HG03354 (cell line): ENCODE measurements around the gene TPK1.
"Not testable (repeated sequence)": the region's sequence is repeated elsewhere in the genome, so short reads cannot be mapped to it uniquely, and the experiment has no call there.

Source experiments
- ATAC-seq: cut with Tn5 transposase; IDR thresholded peaks from one replicate; pipeline ENCODE4 v1.9.1; 2021; ENCODE audit warnings: mild to moderate bottlenecking; ENCODE audit not compliant: unreplicated experiment, poor library complexity, severe bottlenecking

TPK1 gene

DNA sequence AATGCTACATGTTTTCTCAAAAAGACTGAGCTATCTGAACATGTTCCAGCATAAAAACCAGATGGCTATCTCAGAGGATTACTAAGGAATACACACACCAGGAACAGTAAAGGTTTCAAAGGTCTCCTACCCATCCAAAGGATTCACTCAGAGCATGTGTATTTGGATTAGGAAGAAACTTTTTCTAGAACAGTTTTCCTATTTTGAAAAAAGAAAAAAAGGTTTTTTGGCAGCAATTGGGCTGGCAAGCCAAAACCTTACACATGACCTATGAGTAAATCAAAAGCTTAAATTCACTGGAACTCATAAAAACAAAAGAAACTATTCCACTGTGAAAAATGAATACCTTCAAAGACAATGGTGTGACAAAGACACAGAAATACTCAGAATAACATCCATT is 9.6 kb downstream of the TPK1 start:
- no peak for ATAC-seq

DNA sequence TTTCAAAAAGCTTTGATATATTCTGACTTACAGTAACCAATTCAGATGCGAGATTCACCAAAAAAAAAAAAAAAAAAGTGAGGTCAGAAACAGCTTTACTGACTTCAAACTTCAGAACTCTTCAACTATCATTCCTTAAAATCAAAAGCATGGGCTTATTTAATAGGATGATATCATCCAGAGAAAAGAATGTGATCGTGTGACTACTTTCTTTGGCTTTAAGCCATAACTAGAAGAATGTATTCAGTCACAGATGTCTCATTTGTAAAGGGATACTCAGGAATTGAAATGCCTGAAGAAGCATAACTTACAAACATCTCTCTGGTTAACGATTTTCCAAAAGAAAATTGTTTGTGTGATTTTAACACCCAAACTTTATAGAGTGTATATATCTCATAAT is 11.5 kb downstream of the TPK1 start:
- ATAC-seq: no peak

DNA sequence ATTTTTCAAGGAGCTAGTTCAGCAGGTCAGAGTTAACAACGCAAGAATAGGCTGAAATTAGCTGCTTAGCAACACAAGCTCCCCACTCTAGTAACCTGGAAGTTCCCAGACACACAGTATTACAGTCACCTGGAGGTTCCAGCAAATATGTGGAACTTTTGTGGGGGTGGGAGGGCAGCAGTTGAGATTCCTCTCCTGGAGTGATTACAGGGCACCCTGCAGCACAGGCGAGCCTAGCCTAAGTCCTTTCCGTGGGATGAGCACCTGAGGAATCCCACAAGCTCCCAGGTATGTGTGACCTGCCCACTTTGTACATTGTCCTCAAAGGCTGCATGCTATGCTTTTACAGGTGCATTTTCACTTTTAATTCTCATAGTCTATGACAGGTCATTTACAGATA is 13.6 kb downstream of the TPK1 start:
- ATAC-seq: no peak

DNA sequence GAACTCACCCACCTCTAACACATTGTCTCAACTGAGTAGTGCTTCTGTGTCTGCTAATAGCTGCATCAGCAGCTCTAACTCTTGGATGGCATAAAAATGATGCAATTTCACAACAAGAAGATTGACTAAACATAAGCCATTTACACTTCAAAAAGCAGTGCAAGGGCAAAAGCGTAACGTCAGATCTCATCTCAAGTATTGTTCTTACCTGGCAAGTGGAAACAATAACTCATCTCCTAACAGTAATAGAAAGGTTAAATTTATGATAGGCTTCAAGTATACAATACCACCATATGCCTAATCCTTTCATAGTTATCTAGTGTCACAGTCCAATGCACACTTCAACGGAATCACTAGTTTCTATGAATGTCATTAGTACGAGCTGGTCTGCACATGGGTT is 14.8 kb downstream of the TPK1 start:
- ATAC-seq: peak; percentile 72

DNA sequence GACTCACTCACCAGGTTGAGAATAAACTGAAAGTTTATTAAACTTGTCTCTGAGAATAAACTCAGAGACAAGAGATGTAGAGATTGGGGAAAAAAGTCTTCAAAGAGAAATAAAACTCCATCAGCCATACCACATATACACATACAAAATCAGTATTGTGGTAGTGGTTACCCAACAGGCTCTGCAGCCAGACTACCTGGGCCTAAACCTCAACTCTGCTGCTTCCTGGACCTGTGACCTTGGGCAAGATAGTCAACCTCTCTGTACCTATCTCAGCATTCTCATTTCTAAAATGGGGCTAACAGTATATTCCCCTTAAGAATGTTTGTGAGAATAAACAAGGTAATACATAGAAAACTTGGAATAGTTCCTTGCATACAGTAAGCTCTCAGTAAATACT is 15.3 kb downstream of the TPK1 start:
- no peak for ATAC-seq

DNA sequence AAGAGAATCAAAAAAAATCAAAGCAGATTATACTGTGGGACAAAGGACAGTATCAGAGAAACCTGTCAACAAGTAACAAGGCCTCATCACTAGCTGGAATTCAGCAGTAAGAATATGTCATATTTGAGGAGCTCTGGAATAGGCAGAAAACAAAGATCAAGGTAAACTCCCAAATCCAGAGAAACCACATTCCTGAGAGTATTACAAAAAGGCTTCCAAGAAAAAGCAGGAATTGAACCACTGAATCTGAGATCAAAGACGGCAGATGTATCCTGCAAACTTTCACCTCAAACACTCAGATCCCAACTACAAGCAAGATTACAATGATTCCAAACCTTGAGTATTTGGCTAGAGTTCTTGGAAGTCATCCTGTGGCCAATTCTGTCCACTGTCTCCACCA is 16.3 kb downstream of the TPK1 start:
- ATAC-seq: no peak

DNA sequence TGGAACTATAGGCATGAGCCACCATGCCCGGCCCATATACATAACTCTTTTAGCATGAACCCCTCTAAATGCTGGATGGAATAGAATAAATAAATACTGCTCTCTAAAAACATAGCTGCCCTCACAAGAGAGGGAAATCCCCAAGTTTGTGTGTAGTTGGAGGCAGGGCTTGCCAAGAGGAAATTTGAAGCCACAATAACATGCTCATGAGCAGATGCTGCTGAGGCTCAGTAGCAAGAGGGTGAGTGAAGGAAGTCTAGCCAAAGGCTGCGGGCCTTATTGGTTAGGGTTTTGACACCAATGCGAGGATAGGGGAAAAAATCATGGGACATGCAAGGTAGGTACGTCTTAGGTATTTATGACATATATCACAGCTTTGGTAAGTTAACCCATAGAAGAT is 17.3 kb downstream of the TPK1 start:
- peak; percentile 70 for ATAC-seq

DNA sequence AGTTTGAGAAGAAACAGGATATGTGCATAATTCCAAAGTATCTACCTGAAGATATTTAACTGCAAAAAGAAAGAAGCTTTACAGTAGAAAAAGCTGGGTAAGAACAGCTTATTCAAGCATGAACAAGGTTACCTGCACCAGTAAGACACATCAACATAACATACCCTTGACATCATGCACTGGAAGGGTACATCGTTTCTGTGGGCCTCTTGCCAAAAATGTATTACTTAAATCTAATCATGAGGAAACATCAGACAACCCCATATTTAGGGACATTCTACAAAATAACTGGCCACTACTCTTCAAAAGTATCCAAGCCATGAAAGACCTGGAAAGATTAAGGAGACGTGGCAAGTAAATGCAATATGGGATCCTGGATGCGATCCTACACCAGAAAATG is 18.9 kb downstream of the TPK1 start:
- no peak for ATAC-seq

DNA sequence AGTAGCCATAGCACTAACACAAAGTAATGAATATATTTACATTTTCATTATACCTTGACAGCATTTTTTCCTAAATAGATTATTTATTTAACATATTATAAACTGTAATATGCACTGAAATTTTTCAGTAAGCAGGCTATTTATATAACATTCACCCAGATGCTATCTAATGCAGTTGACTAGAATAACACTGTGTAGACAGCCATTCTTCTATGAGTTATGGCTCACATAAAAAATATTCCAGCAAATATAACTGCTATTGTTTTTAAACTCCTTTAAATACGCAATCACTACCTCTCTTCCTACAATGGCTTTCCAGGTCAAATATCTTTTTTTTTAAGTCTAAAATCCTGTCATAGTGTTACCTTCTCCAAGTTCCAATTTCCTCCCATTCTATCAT is 21.6 kb downstream of the TPK1 start:
- no peak for ATAC-seq

DNA sequence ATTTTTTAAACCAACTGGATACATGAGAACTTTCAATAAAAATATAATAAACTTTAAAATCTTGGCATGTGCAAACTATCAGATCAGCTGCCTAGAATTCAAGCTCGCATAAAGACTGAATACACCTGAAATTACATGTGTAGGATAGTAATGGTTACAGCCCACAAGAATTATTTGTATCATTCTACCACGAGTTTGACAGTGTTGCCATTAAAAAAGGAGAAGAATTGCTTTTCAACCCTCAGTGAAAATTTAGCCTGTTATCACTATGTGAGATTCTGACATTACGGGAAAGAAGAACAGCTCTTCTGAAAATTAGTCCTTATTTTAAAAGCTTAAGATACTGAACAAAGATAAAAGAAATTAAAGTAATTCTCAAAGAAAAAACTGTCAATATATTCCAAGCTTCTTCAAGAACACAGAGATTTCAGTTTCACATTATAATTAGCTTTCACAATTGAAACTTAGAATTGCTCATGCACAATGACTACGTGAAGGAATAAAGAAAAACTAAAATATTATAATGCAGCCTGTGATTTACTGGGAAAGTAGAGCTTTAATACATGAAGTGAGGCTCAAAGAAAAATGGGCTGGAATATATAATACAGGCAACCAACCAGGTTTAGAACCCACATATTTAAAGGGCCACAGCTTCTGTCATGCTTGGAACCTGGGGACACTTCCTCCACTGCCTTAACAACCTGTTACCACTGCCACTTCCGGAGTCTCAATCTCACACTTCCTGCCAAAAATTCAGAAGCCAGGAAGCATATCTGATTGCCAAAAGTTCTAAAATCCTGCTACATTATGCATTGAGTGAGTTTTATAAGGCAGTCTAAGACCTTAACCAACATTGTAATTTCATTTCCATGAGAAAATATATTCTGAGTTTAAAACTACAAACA is 23.2 kb downstream of the TPK1 start:
- ATAC-seq: peak; percentile 95

DNA sequence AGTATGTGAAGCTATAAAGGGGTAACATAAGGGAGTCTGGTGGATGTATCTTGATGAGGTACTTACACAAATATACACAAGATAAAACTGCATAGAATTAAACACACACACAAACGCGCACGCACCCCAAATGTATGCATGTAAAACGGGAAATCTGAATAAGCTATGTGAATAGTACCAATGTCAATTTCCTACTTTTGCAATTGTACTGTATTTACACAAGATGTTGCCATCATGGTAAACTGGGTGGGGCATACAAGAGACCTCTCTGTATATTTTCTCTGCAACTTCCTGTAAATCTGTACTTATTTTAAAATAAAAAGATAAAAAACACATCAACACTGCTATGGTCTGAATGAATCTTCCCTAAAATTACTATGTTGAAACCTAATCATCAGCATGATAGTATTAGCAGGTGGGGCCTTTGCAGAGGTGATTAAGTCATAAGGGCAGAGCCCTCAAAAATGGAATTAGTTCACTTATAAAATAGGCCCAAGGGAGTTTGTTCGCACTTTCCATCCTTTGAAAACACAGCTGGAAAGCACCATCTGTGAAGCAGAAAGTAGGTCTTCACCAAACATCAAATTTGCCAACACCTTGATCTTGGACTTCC is 30.1 kb downstream of the TPK1 start:
- no peak for ATAC-seq

DNA sequence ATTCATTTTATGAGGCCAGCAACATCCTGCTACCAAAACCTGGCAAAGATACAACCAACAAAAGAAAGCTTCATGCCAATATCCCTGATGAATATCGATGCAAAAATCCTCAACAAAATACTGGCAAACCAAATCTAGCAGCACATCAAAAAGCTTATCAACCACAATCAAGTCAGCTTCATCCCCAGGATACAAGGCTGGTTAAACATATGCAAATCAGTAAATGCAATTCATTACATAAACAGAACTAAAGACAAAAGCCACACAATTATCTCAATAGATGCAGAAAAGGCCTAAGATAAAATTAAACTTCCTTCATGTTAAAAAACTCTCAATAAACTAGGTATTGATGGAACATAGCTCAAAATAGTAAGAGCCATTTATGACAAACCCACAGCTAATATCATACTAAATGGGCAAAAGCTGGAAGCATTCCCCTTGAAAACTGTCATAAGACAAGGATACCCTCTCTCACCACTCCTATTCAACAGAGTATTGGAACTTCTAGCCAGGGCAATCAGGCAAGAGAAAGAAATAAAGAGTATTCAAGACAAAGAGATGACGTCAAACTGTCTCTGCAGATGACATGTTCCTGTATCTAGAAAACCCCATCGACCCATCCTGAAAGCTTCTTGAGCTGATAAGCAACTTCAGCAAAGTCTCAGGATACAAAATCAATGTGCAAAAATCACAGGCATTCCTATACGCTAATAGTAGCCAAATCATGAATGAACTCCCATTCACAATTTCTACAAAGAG is 35.0 kb downstream of the TPK1 start:
- ATAC-seq: not testable (repeated sequence)

DNA sequence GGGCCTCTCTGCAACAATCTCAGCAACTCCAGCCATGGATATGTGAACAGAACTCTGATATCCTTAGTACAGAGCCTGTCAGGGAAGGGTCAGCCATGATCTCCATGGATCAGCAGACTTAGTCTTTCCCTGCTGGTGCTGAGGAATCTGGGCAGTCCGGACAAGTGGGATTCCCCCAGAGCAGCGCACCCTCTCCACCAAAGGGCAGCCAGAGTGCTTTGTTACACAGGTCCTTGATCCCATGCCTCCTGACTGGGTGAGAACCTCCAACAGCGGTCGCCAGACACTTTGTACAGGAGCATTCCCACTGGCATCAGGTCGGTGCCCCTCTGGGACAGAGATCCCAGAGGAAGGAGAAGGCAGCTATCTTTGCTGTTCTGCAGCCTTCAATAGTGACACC is 38.9 kb downstream of the TPK1 start:
- no peak for ATAC-seq

DNA sequence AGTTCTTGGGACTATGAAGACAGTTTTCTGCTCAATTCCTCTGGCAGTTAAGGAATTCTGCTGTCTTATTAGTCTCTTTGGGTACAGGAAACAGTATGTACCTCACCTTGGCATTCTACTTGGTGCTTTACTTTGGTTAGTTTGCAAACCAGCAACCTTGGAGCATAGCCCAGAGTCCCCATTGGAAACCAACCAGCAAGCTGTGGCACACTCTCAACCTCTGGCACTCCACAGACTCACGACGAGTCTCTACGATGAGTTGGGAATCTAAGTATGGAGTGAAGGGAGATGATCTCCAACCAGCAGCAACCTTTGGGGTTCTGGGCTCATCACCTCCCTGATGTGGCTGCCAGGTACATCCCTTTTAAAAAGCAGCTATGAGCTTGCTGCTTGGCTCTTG is 43.8 kb downstream of the TPK1 start:
- no peak for ATAC-seq

DNA sequence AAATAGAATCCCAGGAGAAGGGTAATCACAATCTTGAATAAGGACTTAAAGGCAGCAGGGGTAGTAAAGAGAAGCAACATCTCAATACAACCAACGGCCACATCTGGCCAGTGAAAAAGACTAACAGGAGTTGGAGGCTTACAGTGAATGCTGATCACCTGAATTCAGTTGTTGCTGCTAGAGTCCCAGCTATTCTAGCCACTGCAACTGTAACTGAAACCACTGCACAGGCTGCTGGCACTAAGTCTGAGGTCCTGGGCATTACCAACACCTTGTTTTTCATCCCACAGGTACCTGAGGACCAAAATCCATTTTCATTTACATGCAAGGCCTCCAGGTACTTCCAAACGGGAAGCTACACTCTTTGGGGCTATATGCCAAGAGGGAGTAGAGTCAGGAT is 44.4 kb downstream of the TPK1 start:
- ATAC-seq: no peak

DNA sequence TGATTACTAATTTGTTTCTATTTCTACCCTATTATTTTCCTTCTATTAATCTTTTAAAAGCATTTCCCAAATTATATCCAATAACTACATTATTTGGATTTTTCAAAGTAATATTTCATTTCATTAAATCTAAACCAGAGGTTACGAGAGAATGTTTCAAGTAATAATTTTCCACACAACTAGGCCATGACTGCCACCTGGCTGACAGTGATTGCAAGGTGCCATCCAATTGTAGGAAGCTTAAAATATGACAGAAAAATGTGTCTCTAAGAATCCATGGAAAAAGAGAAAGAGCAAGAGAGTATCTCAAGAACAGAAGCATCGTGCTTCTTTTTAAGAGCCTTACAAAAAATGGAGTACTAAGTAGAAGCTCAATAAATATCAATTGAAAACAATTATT is 48.7 kb downstream of the TPK1 start:
- no peak for ATAC-seq

DNA sequence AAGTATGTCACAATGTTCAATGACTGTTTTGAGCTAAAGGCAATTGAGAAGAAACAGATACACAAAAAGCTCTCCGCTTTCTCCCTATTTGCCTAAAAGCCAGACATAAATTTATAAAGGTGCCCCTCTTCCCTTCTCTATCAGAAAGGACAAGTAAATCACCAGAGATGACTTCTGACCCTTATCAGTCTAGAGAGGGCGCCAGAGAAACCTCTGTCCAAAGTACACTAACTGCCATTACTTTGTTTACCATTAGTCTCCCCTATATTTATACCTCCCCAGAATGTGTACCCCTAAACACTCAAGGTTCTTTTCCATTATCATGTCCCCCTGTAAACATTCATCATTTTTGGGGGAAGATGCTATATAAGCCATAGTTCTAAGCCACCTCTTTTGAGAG is 49.3 kb downstream of the TPK1 start:
- ATAC-seq: peak; percentile 68

DNA sequence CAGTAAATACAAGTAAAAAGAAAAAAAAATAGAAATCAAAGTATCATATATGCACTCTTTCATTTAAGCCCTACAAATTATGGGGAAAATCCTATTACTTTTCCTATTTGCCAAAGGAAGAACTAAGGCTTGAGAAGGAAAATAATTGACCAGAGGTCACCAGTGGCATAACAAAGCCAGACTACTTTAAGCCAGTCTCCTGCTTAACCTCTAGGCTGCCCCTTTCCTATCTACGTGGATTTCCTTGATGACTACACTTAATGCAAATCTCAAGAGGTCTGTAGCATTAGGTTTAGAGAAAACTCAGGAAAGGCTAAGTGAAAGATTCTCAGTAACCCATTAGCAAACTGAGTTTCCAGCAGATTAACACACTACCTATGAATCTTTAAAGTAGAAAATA is 49.8 kb downstream of the TPK1 start:
- ATAC-seq: peak; percentile 22

DNA sequence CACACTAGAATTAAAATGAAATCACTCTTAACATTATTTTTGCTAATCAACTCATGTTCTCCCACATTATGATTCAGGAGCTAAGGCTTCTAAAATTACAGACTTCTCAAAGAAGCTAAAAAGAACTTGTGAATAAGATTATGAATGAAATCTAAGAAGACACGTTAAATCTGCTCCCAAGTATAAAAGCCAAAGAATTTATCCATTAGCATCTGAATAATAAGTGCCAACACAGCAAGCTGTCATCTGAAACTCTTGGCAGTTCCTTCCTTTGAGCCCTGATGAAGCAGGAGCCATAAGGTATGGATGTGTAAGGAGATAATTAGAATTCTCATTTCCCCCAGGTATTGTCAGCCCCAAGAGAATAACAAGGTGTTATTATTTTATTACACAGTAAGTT is 50.3 kb downstream of the TPK1 start:
- ATAC-seq: no peak

DNA sequence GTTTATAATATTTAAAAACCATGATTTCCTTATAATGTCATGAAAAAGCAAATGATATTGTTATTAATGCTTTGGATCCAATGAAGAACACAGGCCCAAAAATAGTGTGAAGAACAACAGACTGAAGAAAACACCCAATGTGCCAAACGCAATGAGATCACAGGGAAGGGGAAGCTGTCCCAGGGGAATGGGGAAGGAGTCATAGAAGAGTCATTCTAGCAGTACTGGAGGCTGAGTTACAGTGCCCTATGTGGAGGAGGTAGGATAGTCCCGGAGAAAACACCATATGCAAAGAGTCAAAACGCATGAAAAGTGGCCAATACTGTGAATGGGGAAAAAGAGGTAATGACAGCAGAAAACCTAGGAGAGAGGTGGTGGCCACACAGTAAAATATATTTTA is 50.9 kb downstream of the TPK1 start:
- no peak for ATAC-seq

DNA sequence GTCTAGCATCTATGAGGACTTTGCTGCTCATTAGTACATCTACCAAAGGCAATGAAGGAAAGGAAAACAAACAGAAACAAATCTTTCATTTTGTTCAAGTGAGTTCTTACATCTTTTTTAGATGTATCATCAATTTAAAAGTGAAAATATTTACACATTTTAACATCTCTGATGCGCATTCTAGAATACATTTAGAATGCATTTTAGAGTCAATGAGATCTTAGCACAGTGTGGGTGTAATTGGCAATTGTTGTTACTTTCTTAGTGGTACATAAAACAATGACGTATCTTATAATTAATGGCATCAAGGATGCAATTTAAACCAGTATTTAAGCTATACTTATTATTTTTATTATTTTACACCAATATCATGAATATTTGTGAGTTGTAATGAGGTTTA is 51.4 kb downstream of the TPK1 start:
- no peak for ATAC-seq
